ENCODE results near the gene IKZF2. TPM values are rescaled to one million over a fixed set of nuclear protein-coding genes. Genes with fewer than 3 reads are reported as not detected.

The IKZF2 gene
- total and polyA plus RNA-seq, 2 of the 4 experiments (the other 2 are of a cell fraction), result 2.1 to 25.5 TPM

DNA sequence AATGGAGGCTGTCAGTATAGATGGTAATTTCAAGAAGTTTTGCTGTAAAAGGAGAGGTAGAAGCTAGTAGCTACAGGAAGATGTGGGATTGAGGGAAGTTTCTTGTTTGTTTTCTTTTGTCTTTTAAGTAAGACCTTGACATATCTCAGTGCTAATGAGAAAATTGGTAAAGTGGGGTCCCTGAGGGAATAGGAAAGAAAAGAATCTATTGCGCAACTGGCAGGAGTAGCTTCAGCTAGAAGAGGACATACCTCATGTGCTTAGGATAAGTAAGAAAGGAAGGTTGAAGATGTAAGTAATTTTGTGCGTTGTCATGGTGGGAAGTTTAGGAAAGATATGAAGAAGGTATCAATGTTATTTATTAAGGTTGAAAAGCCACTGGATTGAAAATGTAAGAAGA lies 8.4 kb upstream of the IKZF2 start:
- Histone ChIP-seq H4K91ac (ENCODE audit: insufficient read depth, low read depth, low read length) (no peak overlapping the region), H2BK120ac (ENCODE audit: low read depth, low read length) (no peak overlapping the region), H2AFZ (replicated peaks; ENCODE audit: low read length, poor library complexity) (no peak overlapping the region), H4K5ac (ENCODE audit: low read depth, low read length) (no peak overlapping the region), H3K9me1 (ENCODE audit: insufficient read depth, low read length) (no peaks in the 10 kb centered on the region), H3K4me1 (ENCODE audit: control insufficient read depth, insufficient read depth, low read length) (peaks cover 5% of the 10 kb centered on the region), H3K23ac (ENCODE audit: low read depth, low read length) (no peak overlapping the region), H3K27ac (ENCODE audit: insufficient read depth, low read length) (no peak overlapping the region), H3K4ac (ENCODE audit: low read depth, low read length) (no peak overlapping the region), H2BK15ac (ENCODE audit: low read depth, low read length) (no peak overlapping the region), H3K36me3 (ENCODE audit: control insufficient read depth, insufficient read depth, low read length) (no peaks in the 10 kb centered on the region), H3K79me1 (ENCODE audit: low read depth in 1 of 2, low read length in 2 of 2) (no peaks in the 10 kb centered on the region), H2BK20ac (ENCODE audit: low read depth, low read length) (no peak overlapping the region), H3K27me3 (ENCODE audit: control insufficient read depth, insufficient read depth, low read length) (no peaks in the 10 kb centered on the region), H3K56ac (ENCODE audit: extremely low read depth, insufficient read depth, low read length) (no peak overlapping the region), H3K9ac (ENCODE audit: low read depth, low read length) (no peak overlapping the region), H4K8ac (ENCODE audit: low read depth in 2 of 2, low read length in 2 of 2) (no peak overlapping the region), H2BK5ac (ENCODE audit: low read depth, low read length, poor library complexity, severe bottlenecking) (peak overlapping the region; percentile 14), H4K20me1 (ENCODE audit: insufficient read depth, low read length) (no peaks in the 10 kb centered on the region), H3K14ac (replicated peaks; ENCODE audit: low read depth, low read length) (no peak overlapping the region), H2AK5ac (ENCODE audit: low read depth, low read length) (no peak overlapping the region), H3K18ac (ENCODE audit: low read depth, low read length) (no peak overlapping the region; the same call in 1 of the 2 replicates), H3K9me3 (ENCODE audit: control insufficient read depth, insufficient read depth, low read length) (no peaks in the 10 kb centered on the region), H3K4me3 (ENCODE audit: insufficient read depth, low read depth, low read length) (no peak overlapping the region), H2AK9ac (replicated peaks; ENCODE audit: low read depth, low read length, poor library complexity) (no peak overlapping the region), H3K4me2 (ENCODE audit: low read depth, low read length) (no peak overlapping the region)
- DNase-seq, result no peak
- TF ChIP-seq CEBPB (IDR thresholded peaks at IDR 0.05; ENCODE audit: low read depth, low read length) (peak; percentile 96), MAFK (IDR thresholded peaks at IDR 0.05; ENCODE audit: low read depth, low read length) (no peak)
- intact Hi-C loops (cut with micrococcal nuclease), result no loop called here
- ChIA-PET POLR2A (ENCODE audit: unreplicated experiment) (no interaction called here), CTCF (no interaction called here)
- WGBS, 2 experiments (ENCODE audit: extremely low coverage in 2 of 2, insufficient read length in 1 of 2), result 100% methylated on average over 1 of the region's 2 CpGs
- no TSS peak for BruUV-seq (replicated peaks)
- in situ Hi-C loops (cut with MboI; ENCODE audit: low sequenced_read_pairs), result loop anchor here (10.0 kb wide), 2 partner anchors 385 to 475 kb away; no protein-coding TSS in a partner anchor
- no peak for ATAC-seq (ENCODE audit: low read depth)
- dilution Hi-C loops (cut with HindIII; ENCODE audit: low sequenced_read_pairs, unreplicated experiment), result no loop called here

All from IMR-90 (cell line).